Parathyroid adenoma (tissue), 2 donors: ENCODE data around the gene CCR2.
"Not testable (repeated sequence)": the region's sequence is repeated elsewhere in the genome, so short reads cannot be mapped to it uniquely, and the experiment has no call there.

ENCODE experiments used
- H2AFZ ChIP-seq: fragments of 300-600 bp; sonication (generic); one replicate; pipeline ENCODE4 v1.7.0; 2017; ENCODE audit warnings: antibody characterized with exemption, mild to moderate bottlenecking
- H3K27ac ChIP-seq: fragments of 300-600 bp; sonication (generic); one replicate; pipeline ENCODE4 v1.7.0; 2017
- H3K27me3 ChIP-seq: fragments of 300-600 bp; sonication (generic); one replicate; pipeline ENCODE4 v1.7.0; 2017; ENCODE audit warnings: low read length; ENCODE audit not compliant: control insufficient read depth, insufficient read depth
- H3K36me3 ChIP-seq: fragments of 300-600 bp; sonication (generic); one replicate; pipeline ENCODE4 v1.7.0; 2017; ENCODE audit warnings: low read length; ENCODE audit not compliant: control insufficient read depth, insufficient read depth
- H3K4me1 ChIP-seq: fragments of 300-600 bp; sonication (generic); one replicate; pipeline ENCODE4 v1.7.0; 2017; ENCODE audit warnings: control low read depth
- H3K4me2 ChIP-seq: fragments of 300-600 bp; sonication (generic); one replicate; pipeline ENCODE4 v1.7.0; 2017; ENCODE audit warnings: low read length
- H3K4me3 ChIP-seq: fragments of 300-600 bp; sonication (generic); one replicate; pipeline ENCODE4 v1.7.0; 2017; ENCODE audit warnings: low read depth, low read length
- H3K79me2 ChIP-seq: fragments of 300-600 bp; sonication (generic); one replicate; pipeline ENCODE4 v1.7.0; 2017; ENCODE audit warnings: control low read depth
- H3K9ac ChIP-seq: fragments of 300-600 bp; sonication (generic); one replicate; pipeline ENCODE4 v1.7.0; 2017; ENCODE audit warnings: mild to moderate bottlenecking
- H3K9me3 ChIP-seq: fragments of 300-600 bp; sonication (generic); one replicate; pipeline ENCODE4 v1.7.0; 2017; ENCODE audit warnings: low read length; ENCODE audit not compliant: control insufficient read depth
- CTCF ChIP-seq: fragments of 300-600 bp; sonication (generic); IDR thresholded peaks from one replicate; pipeline ENCODE4 v1.7.0; 2017; ENCODE audit warnings: antibody characterized with exemption, mild to moderate bottlenecking
- donor health status: primary hyperparathyroidism.

Gene CCR2

GRCh38 chr3:46389306-46389705 lies 35.4 kb downstream of the CCR2 start:
- no peak overlapping the region for H3K27ac ChIP-seq
- no peak overlapping the region for H2AFZ ChIP-seq
- H3K4me2 ChIP-seq = no peak overlapping the region
- no peak for TF ChIP-seq CTCF
- H3K9me3 ChIP-seq = no peaks in the 10 kb centered on the region
- no peak overlapping the region for H3K4me3 ChIP-seq
- H3K9ac ChIP-seq = no peak overlapping the region
- no peaks in the 10 kb centered on the region for H3K79me2 ChIP-seq
- no peaks in the 10 kb centered on the region for H3K4me1 ChIP-seq
- H3K27me3 ChIP-seq = no peaks in the 10 kb centered on the region
- no peaks in the 10 kb centered on the region for H3K36me3 ChIP-seq

- H3K4me1 ChIP-seq, H3K27me3 ChIP-seq, H3K79me2 ChIP-seq, H3K9me3 ChIP-seq, H3K9ac ChIP-seq, H3K4me2 ChIP-seq, H2AFZ ChIP-seq, H3K27ac ChIP-seq, H3K4me3 ChIP-seq, H3K36me3 ChIP-seq: not testable (repeated sequence)
These were observed 37.6 kb downstream of the CCR2 start for GRCh38 chr3:46391526-46391925.

- Histone ChIP-seq H3K79me2 (no peaks in the 10 kb centered on the region), H3K36me3 (no peaks in the 10 kb centered on the region), H3K4me1 (no peaks in the 10 kb centered on the region), H3K9ac (no peak overlapping the region), H3K27ac (no peak overlapping the region), H3K9me3 (no peaks in the 10 kb centered on the region), H3K27me3 (no peaks in the 10 kb centered on the region), H3K4me3 (no peak overlapping the region), H3K4me2 (no peak overlapping the region), H2AFZ (no peak overlapping the region)
- TF ChIP-seq CTCF = no peak
These were observed 39.1 kb downstream of the CCR2 start for GRCh38 chr3:46393011-46393410.

GRCh38 chr3:46393554-46394434 lies 39.9 kb downstream of the CCR2 start:
- no peak for TF ChIP-seq CTCF

GRCh38 chr3:46395210-46395661 lies 41.3 kb downstream of the CCR2 start:
- TF ChIP-seq CTCF = no peak
- no peaks in the 10 kb centered on the region for H3K27me3 ChIP-seq
- no peak overlapping the region for H2AFZ ChIP-seq
- H3K4me1 ChIP-seq = no peaks in the 10 kb centered on the region
- no peak overlapping the region for H3K4me3 ChIP-seq
- H3K4me2 ChIP-seq = no peak overlapping the region
- no peaks in the 10 kb centered on the region for H3K9me3 ChIP-seq
- no peak overlapping the region for H3K27ac ChIP-seq
- no peak overlapping the region for H3K9ac ChIP-seq
- no peaks in the 10 kb centered on the region for H3K36me3 ChIP-seq
- no peaks in the 10 kb centered on the region for H3K79me2 ChIP-seq

More at GRCh38 chr3:46393554-46394434, 39.9 kb downstream of the CCR2 start:
- Histone ChIP-seq H3K27me3 (no peaks in the 10 kb centered on the region), H3K4me2 (no peak overlapping the region), H3K36me3 (no peaks in the 10 kb centered on the region), H3K9ac (no peak overlapping the region), H3K27ac (no peak overlapping the region), H2AFZ (no peak overlapping the region), H3K79me2 (no peaks in the 10 kb centered on the region), H3K4me3 (no peak overlapping the region), H3K9me3 (no peaks in the 10 kb centered on the region), H3K4me1 (no peaks in the 10 kb centered on the region)
